ENCODE data around the gene PSMD13. TPM values are rescaled to one million over a fixed set of nuclear protein-coding genes. Genes with fewer than 3 reads are reported as not detected.

PSMD13 gene
- total RNA-seq, 1 donor from 2014 or later: 71.9 TPM

DNA sequence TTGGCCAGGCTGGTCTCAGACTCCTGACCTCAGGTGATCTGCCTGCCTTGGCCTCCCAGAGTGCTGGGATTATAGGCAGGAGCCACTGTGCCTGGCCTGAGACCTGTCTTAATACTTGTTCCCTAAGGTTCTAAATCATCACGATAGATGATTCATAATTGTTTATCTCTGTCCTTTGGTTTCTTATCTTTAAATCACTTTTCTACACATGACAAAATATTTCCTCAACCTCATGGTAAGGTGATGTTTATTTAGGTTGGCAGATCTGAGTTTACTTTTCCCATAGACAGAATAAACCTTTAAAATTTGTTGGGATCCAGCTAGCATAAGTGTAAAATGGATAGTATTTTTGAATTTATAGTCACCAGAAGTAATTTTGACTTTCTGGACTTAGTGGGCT lies 3.5 kb downstream of the PSMD13 start:
- peaks cover 0 to 32% of the 10 kb centered on the region in 2 donors for H3K36me3 ChIP-seq
- H3K27ac ChIP-seq: no peak overlapping the region
- no peak overlapping the region for H3K4me3 ChIP-seq
- intact Hi-C loops (cut with DNase I): no loop called here
- H3K9me3 ChIP-seq: no peaks in the 10 kb centered on the region
- no peak for DNase-seq (ENCODE audit: extremely low spot score in 2 of 2)
- H3K4me1 ChIP-seq: peaks cover 17% of the 10 kb centered on the region
- H3K27me3 ChIP-seq: no peaks in the 10 kb centered on the region
- no peak for TF ChIP-seq POLR2A (IDR thresholded peaks at IDR 0.05)
- TF ChIP-seq POLR2AphosphoS5 (IDR thresholded peaks at IDR 0.05; ENCODE audit: insufficient read depth in 1 of 2, low read depth in 1 of 2): no peak
- TF ChIP-seq, protein P1, sequence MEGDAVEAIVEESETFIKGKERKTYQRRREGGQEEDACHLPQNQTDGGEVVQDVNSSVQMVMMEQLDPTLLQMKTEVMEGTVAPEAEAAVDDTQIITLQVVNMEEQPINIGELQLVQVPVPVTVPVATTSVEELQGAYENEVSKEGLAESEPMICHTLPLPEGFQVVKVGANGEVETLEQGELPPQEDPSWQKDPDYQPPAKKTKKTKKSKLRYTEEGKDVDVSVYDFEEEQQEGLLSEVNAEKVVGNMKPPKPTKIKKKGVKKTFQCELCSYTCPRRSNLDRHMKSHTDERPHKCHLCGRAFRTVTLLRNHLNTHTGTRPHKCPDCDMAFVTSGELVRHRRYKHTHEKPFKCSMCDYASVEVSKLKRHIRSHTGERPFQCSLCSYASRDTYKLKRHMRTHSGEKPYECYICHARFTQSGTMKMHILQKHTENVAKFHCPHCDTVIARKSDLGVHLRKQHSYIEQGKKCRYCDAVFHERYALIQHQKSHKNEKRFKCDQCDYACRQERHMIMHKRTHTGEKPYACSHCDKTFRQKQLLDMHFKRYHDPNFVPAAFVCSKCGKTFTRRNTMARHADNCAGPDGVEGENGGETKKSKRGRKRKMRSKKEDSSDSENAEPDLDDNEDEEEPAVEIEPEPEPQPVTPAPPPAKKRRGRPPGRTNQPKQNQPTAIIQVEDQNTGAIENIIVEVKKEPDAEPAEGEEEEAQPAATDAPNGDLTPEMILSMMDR (IDR thresholded peaks at IDR 0.05): no peak

DNA sequence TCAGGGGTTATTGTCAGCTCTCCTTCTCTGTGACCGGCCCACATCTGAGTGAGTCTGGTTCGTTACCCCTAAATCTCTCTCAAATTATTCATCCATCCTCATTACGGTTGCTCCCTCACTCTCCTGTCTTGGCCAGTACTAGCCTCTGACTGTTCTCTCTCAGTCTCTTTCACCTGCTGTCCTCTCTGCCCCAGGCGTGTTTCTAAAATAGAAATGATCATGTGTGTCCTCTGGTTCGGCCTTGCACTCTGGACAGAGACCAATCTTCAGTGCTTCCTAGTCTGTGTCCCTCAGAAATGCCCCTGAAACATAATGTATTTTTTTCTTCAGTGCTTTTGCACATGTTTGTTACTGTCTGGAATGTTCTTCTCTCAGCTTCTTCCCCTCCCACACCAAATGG lies 4.9 kb downstream of the PSMD13 start:
- Histone ChIP-seq H3K27ac (no peak overlapping the region), H3K4me3 (no peak overlapping the region), H3K27me3 (no peaks in the 10 kb centered on the region), H3K9me3 (no peaks in the 10 kb centered on the region), H3K4me1 (peaks cover 14% of the 10 kb centered on the region), H3K36me3 (peaks cover 0 to 44% of the 10 kb centered on the region in 2 donors)
- TF ChIP-seq, protein P1 (IDR thresholded peaks at IDR 0.05): no peak
- TF ChIP-seq POLR2A (IDR thresholded peaks at IDR 0.05) (no peak), POLR2AphosphoS5 (IDR thresholded peaks at IDR 0.05; ENCODE audit: insufficient read depth in 1 of 2, low read depth in 1 of 2) (no peak)
- intact Hi-C loops (cut with DNase I): no loop called here
- peak in 1 of 2 donors; percentile 44 for DNase-seq (ENCODE audit: extremely low spot score in 2 of 2)

DNA sequence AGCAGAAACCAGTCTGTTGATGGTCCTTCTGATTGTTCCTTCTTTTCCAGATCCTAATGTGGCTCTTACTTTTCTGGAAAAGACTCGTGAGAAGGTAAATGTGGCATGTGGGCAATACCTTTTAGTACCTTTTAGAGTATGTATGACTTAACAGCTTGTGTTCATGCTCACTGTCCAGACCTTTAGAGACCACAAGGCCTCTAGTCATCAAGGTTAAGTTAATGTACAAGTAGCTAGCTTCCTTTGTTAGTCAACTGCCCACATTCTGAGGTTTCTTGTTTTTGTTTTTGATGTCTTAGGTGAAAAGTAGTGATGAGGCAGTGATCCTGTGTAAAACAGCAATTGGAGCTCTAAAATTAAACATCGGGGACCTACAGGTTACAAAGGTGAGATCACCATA lies 7.6 kb downstream of the PSMD13 start:
- H3K27ac ChIP-seq: no peak overlapping the region
- no peak for TF ChIP-seq POLR2A (IDR thresholded peaks at IDR 0.05)
- TF ChIP-seq POLR2AphosphoS5 (IDR thresholded peaks at IDR 0.05; ENCODE audit: insufficient read depth in 1 of 2, low read depth in 1 of 2): no peak
- TF ChIP-seq, protein P1 (IDR thresholded peaks at IDR 0.05): no peak
- H3K27me3 ChIP-seq: no peaks in the 10 kb centered on the region
- intact Hi-C loops (cut with DNase I): no loop called here
- no peak for DNase-seq (ENCODE audit: extremely low spot score in 2 of 2)
- H3K4me1 ChIP-seq: no peaks in the 10 kb centered on the region
- H3K9me3 ChIP-seq: no peaks in the 10 kb centered on the region
- peaks cover 0 to 69% of the 10 kb centered on the region in 2 donors for H3K36me3 ChIP-seq
- H3K4me3 ChIP-seq: no peak overlapping the region

DNA sequence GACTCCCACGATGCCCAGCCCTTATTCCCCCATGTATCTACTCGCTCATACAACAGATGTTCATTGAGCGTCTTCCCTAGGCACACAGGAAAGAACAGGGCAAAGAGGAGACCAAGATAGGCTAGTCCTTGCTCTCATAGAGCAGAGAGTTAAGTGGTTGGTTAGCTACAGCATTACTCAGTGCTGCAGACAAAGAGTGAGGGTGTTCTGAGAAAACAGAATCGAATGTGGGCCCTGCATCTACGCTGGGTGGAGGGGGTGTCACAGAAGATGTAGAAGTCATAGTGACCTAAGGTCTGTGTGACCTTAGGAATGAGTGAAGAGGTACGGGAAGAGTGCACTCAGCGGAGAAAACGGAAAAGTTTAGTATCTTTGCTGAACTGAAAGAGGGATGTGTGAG lies 12.3 kb downstream of the PSMD13 start:
- TF ChIP-seq POLR2AphosphoS5 (IDR thresholded peaks at IDR 0.05; ENCODE audit: insufficient read depth in 1 of 2, low read depth in 1 of 2) (no peak), POLR2A (IDR thresholded peaks at IDR 0.05) (no peak)
- TF ChIP-seq, protein P1 (IDR thresholded peaks at IDR 0.05): no peak
- H3K36me3 ChIP-seq: peaks cover 0 to 82% of the 10 kb centered on the region in 2 donors
- H3K4me3 ChIP-seq: no peak overlapping the region
- intact Hi-C loops (cut with DNase I): no loop called here
- H3K27me3 ChIP-seq: no peaks in the 10 kb centered on the region
- no peak overlapping the region for H3K27ac ChIP-seq
- no peak for DNase-seq (ENCODE audit: extremely low spot score in 2 of 2)
- no peaks in the 10 kb centered on the region for H3K9me3 ChIP-seq
- H3K4me1 ChIP-seq: no peaks in the 10 kb centered on the region

DNA sequence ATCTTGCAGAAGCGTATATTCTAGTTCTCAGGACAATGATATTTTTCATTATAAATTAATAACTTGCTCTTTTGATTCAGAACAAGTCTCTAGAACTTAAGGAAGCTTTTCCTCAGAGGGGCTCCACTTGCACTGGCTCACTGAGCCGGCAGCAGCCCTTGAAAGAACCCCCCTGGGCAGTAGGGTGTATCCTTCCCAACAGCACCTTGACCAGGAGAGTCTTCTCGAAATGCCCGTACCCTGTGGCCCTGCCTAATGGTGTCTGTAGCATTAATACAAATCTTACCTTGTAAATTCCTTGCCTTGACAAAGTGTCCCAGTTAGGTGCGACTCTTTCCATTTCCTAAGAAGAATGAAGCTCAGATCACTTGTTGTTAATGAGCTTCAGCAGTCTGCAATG lies 13.5 kb downstream of the PSMD13 start:
- H3K27ac ChIP-seq: no peak overlapping the region
- intact Hi-C loops (cut with DNase I): loop anchor here (10.0 kb wide), 1 partner anchor 195 kb away; the partner anchor contains the start of gene ANO9
- TF ChIP-seq, protein P1 (IDR thresholded peaks at IDR 0.05): no peak
- TF ChIP-seq POLR2A (IDR thresholded peaks at IDR 0.05): no peak
- TF ChIP-seq POLR2AphosphoS5 (IDR thresholded peaks at IDR 0.05; ENCODE audit: insufficient read depth in 1 of 2, low read depth in 1 of 2): no peak
- DNase-seq (ENCODE audit: extremely low spot score in 2 of 2): peak in 1 of 2 donors; percentile 60
- H3K27me3 ChIP-seq: no peaks in the 10 kb centered on the region
- no peak overlapping the region for H3K4me3 ChIP-seq
- H3K4me1 ChIP-seq: no peaks in the 10 kb centered on the region
- no peaks in the 10 kb centered on the region for H3K9me3 ChIP-seq
- peaks cover 0 to 76% of the 10 kb centered on the region in 2 donors for H3K36me3 ChIP-seq

All from vagina (tissue), 2 donors.